Occipital lobe (tissue), 2 donors: ENCODE results near the gene ARHGAP35. TPM values are rescaled to one million over a fixed set of nuclear protein-coding genes. Genes with fewer than 3 reads are reported as not detected.
"Not testable (repeated sequence)": the region's sequence is repeated elsewhere in the genome, so short reads cannot be mapped to it uniquely, and the experiment has no call there.

Source experiments
- DNase-seq: peaks from one replicate; lab custom pipeline; 2025; lab: John Stamatoyannopoulos, UW
- total RNA-seq: library from RNA; depleted of rRNA; stranded (reverse); fragments of >200 nt; gene quantifications from one replicate; pipeline ENCODE4 v1.2.3, GENCODE V29; 2014

The ARHGAP35 gene
- 76.3 TPM for total RNA-seq

DNA sequence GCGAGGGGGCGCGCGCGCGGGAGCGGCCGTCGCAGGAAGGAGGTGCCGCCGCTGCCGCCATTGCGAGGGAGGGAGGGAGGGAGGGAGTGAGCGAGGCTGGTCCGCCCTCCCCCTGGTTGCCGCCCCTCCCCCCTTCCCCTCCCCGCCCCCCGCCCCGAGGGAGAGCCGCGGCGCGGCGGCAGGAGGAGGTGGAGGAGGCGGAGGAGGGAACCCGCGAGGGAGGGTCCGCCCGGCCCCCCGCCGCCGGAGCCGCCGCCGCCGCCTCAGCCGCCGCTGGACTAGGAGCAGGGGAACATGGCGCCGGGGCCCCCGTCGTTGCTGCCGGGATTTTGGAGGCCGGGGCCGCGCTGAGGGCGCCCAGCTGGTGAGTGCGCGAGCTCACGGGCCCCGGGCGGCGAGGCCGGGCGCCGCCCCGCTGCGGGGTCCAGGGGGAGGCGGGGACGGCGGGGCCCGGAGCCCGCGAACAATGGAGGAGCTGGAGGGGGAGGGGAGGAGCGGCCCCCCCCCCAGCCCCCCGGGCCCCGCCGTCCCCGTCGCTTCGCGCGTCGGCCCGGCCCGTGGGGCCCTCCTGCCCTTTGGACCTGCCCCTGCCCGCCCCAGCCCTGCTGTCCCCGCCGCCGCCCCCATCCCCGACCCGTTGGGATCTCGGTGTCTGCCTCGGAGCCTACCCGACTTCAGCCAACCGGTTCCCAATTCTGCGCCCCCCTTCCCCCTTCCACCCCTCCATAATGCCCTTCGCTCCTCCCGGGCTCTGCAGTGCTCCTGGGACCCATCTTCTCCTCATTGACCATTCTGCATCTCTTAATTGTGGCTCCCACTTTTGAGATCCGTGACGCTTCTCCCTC lies at the start of gene ARHGAP35:
ARHGAP35 (plus strand) TSS at position 152 of the 845 bp plus-strand sequence. CDS start 57,679 bp downstream, outside the sequence.
- peak; percentile 87 for DNase-seq

DNA sequence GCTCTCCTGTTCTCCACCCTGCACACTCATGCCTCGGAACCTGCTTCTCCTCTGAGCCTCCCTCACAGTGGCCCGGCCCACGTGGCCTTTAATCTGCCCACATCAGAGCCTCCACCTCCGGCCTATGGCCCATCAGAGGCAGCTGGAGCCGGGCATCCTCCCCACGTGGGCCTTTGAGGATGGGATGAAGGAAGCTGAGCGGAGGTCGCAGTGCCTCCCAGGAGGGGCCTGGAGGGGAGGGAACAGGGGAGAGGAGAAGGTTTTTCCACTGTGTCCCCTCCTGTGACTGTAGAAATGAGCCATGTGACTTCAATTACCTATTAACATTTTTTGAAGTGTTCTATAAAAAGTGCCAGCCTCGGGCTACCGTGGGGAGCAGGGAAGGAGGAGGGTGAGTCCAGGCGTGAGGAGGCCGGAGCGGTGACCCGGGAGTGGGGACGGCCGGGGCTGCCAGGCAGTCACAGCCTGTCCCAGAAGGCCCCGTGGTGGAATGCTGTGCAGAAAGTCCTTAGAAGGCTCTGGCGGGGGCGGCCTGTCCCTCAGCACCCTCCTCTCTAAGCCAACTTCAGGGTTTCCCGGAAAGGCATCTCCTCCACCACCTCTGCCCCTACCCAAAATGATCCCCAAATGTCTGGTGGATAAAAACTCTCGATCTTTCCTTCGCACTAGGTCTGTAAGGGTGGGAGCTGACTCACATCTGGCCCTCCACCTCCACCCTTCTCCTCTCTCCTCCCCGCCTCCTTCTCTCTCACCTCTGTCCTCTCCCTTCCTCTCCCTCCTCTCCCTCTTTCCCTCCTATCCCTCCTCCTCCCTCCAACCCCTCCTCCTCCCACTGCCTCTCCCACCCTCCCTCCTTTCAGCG lies 47.6 kb upstream of the ARHGAP35 start:
- no peak for DNase-seq

DNA sequence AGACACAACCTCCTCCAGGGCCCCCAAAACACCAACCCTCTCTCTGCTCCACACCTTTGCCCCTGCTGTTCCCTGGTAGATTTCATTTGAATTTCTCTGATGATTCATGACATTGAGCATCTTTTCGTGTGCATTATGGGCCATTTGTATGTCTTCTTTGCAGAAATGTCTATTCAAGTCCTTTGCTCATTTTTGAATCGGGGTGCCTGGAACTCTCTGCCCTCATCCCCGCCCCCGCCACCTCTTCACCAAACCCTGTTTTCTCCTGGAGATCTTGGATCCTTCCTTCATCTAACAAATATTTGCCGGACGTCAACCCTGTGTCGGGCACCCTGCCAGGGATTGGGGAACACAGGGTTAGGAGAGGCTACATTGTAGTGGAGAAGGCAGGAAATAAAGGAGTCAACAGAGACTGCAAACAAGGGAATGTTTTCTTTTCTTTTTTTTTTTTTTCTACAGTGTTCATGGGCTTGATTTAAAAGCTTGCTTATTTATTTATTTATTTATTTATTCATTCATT lies 46.9 kb upstream of the ARHGAP35 start:
- DNase-seq: no peak

DNA sequence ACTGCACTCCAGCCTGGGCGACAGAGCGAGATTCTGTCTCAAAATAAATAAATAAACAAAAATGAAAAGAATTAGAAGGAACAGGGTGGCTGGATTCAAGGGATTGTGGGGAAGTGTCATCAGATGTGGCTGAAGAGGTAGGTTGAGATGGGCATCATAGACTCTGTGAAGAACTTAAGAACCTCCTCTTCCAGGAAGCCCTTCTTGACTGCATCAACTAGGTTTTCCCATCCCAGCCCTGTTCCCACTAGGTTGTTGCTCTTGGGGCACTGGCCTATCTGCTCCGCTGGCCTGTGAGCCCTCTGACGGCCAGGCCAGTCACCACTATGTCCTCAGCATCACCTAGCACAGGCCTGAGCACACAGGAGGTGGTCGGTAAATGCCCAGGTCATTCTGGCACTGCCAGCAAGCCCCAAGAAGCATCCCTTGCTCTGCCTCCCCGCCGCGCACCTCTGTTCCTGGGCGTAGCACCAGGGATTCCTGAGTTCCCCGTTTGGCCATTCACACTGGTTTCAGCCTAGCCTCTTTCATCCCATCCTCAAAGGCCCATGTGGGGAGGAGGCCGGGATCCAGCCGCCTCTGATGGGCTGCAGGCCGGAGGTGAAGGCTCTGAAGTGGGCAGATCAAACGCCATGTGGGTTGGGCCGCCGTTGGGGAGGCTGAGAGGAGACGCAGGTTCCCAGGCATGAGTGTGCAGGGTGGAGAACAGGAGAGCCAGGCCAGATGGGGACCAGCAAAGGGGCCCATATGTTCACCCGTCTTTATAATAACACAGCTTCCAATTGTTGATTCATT lies 44.8 kb upstream of the ARHGAP35 start:
- no peak for DNase-seq

DNA sequence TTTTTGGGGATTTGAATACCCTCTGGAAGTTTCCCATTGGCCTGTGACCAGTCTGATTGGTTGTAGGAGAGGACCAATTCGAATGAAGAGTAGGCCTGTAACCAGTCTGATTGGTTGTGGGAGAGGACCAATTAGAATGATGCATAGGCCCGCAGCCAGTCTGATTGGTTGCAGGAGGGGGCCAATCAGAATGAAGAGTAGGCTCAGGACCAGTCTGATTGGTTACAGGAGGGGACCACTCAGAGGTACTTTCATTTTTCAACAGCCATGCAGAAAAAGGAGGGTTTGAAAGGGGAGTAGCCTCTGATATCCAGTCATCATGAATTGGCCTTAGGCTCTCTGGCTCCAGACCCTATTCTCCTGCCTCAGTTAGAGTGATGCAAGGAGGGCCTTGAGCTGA lies 42.0 kb upstream of the ARHGAP35 start:
- DNase-seq: no peak

DNA sequence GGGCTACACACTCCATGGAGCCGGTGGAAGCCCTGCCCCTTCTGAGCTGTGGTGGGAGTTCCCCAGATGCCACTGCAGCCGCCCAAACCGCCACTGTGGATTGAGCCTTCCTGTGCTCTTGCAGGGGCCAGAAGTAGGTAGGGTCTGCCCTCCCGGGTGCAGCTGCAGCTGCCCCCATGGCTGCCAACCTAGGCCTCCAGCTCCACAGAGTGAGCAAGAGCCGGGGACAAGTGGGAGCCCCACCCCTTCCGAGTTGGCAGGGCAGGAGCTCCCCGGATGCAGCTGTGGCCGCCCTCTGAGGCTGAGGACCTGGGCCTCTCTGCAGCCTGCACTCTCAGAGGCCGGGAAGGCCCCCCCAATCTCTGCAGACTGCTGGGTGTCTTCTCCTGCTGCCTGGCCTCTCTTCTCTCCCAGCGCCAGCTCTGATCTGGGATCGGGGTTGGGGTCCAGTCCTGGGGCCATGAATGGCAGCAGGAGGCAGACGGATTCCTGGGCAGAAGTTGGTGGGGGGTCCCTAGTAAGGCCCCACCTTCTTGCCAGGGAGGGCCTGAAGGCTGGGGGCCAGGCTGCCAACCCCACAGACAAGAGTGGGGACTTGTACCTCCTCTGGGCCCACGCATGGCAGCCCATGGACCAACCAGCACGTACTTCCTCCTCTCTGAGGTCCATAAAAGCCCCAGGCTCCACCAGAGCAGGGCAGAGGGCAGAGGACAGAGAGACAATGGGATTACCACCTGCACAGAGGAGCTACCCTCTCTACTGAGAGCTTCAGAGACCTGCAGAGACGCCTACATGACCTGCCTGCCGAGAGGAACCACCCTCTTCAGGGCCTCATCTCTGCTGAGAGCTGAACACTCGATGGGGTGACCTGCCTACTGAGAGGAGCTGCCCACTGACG lies 39.0 kb upstream of the ARHGAP35 start:
- DNase-seq: no peak

DNA sequence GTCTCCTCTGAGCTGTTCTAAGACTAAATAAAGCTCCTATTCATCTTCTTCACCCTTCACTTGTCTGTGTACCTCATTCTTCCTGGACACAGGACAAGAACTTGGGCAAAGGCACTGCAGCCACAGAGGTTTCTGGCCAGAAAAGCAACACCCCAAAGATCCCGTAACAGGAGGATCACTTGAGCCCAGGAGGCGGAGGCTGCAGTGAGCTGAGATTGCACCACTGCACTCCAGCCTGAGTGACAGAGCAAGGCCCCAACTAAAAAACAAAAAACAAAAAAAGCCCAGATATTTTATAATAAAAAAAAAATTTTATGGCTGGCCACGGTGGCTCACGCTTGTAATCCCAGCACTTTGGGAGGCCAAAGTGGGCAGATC lies 38.4 kb upstream of the ARHGAP35 start:
- DNase-seq: not testable (repeated sequence)

DNA sequence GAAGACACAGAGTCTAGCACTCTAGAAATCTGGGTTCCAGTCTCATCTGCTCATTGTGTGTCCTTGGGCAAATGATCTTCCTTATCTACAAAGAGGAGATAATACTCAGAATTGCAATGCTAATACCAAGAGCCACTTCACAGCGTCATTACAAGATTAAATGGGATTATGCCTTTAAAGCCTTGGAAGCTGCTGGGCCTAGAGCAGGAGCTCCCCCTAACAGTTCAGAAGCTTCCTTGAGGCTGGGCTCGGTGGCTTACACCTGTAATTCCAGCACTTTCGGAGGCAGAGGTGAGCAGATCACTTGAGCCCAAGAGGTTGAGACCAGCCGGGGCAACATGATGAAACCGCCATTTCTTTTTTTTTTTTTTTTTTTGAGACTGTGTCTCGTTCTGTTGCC lies 37.7 kb upstream of the ARHGAP35 start:
- no peak for DNase-seq

DNA sequence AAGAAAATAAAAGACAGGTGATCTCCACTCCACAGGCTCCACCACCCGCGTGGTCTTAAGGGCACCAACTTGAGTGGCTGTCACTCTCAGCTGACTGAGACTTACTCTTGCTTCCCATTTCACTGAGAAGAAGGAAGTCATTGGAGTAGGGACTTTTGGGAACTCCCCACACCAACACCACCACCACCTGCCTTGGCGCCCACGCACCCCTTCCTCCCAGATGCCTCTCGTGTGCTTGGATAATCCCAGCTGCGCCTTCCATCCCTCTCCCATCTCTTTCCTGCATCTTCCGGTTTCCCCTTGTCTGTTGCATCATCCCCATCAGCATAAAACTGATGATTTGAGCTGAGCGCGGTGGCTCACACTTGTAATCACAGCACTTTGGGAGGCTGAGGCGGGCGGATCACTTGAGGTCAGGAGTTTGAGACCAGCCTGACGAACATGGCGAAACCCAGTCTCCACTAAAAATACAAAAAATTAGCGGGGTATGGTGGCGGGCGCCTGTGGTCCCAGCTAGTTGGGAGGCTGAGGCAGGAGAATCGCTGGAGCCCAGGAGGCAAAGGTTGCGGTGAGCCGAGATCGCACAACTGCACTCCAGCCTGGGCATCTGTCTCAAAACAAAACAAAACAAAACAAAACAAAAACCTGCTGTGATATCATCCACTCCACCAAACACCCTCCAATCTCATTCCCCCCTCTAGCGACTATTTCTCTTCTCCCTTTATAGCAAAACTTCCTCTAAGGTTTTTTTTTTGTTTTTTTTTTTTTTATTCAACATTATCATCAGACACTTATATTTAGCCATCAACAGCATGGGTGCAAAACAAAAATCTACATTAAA lies 35.7 kb upstream of the ARHGAP35 start:
- DNase-seq: no peak

DNA sequence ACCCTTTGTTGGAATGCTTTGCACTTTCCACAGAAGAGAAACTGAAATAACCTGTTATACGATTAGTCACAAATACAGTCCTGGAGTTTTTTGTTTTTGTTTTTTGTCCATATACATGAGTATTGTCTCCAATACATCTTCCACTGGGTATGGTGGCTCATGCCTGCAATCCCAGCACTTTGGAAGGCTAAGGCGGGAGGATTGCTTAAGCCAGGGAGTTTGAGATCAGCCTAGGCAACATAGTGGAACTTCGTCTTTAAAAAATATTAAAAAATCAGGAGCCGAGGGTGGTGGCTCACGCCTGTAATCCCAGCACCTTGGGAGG lies 35.1 kb upstream of the ARHGAP35 start:
- DNase-seq: no peak

DNA sequence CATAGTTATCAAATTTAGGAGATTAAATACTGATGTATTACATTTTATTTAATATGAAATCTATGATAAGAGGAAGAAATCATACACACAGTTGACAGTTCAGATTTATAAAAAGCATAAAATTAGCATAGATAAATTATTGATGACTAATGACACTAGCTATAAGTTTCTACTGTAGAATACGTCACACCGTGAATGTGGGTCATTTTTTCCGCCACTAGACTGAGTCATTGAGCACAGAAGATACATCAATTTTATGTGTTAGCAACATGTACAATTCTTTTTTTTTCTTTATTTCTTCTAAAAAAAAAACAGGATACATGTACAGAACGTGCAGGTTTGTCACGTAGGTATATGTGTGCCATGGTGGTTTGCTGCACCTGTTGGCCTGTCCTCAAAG lies 32.3 kb upstream of the ARHGAP35 start:
- no peak for DNase-seq

DNA sequence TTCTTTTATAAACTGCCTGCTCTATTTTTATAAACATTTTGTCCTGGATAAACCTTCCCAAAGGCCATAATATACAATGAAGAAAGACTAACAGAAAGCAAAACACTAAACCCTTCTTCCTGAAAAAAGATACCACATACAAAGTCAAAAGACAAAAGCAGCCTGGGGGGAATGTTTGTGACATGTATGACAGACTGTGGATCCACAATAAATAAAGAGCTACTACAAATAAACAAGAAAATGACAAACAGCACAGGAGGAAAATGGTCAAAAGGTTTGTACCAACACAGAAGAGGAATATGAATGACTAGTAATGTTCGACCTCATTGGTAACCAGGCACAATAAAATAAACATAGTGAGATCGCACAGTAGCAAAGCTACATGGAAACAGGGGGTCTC lies 29.9 kb upstream of the ARHGAP35 start:
- no peak for DNase-seq

DNA sequence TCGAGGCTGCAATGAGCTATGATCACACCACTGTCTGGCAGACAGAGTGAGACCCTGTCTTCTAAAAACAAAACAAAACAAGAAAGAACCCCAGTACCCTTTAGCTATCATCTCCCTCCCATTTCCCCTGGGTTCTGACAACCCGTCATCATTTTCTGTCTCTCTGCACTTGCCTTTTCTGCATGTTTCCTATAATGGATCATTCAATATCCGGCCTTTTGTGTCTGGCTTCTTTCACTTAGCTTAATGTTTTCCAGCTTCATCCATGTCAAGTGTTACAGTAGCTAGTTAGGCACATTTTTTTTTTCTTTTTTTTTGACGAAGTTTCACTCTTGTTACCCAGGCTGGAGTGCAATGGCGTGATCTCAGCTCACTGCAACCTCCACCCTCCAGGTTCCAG lies 26.7 kb upstream of the ARHGAP35 start:
- DNase-seq: no peak

DNA sequence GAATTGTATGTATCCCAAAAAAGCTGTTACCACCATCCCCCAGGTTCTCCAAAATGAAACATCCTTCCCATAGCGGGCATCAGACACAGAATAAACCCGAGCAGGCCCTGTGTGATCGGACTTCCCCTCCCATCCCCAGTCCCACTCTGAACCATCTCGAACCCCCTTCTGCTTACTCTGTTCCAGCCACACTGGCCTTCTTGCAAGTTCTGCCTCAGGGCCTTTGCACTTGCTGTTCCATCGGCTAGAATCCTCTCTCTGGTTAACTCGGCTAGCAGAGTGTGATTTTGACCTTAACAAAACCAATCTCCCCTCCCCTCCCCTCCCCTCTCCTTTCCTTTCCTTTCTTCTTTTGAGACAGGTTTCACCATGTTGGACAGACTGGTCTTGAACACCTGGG lies 25.8 kb upstream of the ARHGAP35 start:
- DNase-seq: no peak

DNA sequence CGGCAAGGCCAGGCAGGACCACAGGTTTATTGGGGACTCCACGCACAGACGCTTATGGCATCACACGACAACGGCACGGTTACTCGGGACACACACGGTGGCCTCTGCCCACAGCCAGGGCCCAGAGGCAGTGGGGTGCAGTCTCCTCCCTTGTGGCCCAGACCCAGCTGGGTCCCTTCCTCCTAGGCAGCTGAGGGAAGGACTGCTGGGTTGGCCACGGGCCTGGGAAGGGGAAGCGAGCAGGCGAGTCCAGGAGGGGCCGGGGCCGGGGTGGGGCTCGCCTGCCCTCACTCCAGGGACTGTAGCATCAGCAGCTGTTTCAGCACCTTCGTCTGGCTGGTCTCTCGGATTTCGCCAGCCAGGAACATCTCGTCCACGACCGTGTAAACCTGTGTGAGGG lies 22.6 kb upstream of the ARHGAP35 start:
- DNase-seq: no peak

DNA sequence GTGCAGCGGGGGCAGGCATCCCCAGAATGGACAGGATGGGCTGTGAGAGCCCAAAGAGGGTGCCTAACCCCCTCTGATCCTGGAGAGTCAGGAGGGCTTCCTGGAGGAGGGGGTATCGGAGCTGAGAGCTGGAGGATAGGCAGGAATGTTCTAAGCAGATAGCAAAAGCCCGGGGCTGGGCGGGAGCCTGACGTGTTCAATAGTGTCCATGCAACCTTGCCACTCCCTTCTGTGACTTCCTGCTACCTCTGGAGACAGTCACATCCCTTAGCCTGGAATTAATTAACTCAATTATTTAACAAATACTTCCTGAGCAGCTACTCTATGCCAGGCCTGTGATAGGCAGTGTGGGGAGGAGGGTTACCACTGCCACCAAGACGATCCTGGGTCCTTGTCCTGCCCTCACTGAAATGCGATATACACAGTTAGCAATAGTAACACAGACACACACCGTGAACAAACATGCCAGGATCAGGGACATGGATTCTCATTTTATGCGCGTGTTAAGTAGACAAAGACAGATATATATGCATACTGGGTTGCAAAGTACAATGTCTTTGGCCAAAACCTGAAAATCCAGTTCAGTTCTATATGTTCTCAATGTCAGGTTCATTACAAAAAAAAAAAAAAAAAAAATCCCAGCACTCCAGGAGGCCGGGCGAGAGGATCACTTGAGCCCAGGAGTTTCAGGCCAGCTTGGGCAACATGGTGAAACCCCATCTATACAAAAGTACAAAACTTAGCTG lies 20.9 kb upstream of the ARHGAP35 start:
- no peak for DNase-seq

DNA sequence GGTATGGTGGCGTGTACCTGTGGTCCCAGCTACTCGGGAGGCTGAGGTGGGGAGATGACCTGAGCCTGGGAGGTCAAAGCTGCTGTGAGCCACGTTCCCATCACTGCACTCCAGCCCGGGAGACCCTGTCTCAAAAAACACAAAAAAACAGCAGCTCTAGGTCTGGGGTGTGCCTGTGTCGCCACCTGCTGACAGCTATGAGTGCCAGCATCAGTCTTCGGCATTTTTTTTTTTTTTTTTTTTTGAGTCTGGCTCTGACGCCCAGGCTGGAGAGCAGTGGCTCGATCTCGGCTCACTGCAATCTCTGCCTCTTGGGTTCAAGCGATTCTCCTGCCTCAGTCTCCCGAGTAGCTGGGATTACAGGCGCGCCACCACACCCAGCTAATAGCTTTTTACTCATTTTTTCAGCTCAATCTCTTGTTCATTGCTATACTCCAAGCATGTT lies 20.3 kb upstream of the ARHGAP35 start:
- DNase-seq: no peak

DNA sequence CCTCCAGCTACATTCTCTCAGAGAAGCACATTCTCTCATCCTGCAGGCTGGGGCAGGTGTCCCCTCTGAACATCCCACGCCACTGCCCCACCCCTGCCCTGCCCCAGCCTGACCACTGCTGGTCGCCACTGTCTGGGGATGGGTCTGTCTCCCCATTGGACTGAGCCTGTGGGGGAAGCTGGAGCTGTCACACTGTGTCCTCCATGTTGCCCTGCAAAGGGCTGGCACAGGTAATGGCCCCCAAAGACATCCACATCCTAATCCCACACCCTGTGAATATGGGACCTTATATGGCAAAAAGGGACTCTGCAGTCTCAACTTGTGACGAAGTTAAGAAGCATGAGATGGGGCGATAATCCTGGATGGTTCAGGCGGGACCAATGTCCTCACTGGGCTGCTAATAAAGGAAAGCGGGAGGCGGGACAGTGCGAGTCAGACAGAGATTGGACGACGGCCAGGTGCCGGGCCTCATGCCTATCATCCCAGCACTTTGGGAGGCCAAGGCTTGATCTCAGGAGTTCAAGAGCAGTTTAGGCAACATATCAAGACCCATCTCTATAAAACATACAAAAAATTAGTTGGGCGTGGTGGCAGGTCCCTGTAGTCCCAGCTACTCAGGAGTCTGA lies 19.2 kb upstream of the ARHGAP35 start:
- DNase-seq: no peak

DNA sequence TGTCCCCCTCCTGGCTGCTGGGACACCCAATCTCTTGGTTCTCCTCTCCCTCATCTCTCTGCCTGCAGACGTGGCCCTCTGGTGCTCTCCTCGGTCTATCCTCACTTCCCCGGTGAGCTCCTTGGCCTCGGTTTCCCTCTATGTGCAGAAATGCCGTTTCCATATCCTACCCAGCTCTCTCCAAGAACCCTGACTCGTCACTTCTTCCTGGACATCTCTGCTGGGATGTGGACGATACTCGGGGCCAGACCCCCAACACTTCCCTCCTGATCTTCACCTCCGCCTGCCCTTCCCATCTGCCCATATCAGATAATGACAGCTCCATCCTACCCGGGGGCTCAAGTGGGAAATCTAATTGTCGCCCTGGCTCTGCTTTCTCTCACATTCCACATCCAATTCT lies 18.0 kb upstream of the ARHGAP35 start:
- DNase-seq: no peak
